HG03520 (cell line): ENCODE results near the gene PPIC.
A peak's percentile ranks its signal among the peaks of the same experiment; 100 is the strongest.
"Not testable (repeated sequence)": the region's sequence is repeated elsewhere in the genome, so short reads cannot be mapped to it uniquely, and the experiment has no call there.

Experiments
- ATAC-seq: cut with Tn5 transposase; IDR thresholded peaks from one replicate; pipeline ENCODE4 v1.9.1; 2021; ENCODE audit warnings: mild to moderate bottlenecking, moderate library complexity; ENCODE audit not compliant: unreplicated experiment

The PPIC gene

DNA sequence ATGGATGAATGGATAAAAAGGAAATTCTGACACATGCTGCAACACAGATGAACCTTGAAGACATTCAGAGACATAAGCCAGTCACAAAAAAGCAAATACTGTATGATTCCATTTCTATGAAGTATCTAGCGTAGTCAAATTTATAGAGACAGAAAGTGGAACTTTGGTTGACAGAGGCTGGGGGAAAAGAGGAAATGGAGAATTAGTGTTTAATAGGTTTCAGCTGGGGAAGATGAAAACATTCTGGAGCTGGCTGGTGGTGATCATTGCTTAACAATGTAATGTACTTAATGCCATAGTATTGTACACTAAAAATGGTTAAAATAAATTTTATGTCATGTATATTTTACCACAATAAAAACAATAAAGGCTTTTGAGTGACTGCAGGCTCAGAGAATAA is 24.2 kb downstream of the PPIC start:
- no peak for ATAC-seq

DNA sequence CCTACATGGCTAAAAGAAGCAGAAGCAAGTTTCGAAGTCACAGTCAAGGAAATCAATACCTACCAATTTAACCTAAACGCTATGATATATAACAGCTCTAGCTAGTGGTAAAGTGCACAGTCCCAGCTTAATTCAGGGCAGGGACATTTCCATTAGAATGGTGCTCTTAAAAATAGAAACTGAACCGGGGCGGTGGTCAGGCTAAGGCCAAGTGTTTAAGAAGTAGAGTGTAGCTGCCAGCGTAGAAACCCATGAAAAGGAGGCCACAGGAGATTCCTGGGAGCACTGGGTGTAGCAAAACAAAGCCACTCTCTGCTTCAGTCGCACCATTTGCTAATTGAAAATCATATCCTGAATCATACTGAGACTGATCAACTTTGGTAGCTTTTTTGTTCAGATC is 28.8 kb downstream of the PPIC start:
- no peak for ATAC-seq

DNA sequence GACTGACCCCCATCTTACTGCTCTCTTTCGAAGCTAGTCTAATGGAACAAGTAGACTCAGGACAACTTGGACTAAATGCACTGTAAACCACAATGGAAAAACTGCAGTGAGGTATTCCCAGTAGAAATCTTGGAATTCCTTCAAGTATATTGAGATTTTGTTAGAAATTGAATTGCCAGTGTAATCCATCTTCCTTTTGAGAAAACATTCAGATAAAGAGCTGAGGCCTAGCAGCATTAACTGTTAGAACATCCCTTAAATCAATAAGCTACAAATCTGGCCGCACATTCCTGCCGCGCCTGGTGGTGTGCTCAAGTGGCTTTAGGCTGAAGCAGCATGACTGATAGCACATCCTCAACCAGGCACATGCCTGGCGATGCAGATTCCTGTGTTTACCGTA is 29.3 kb downstream of the PPIC start:
- no peak for ATAC-seq

DNA sequence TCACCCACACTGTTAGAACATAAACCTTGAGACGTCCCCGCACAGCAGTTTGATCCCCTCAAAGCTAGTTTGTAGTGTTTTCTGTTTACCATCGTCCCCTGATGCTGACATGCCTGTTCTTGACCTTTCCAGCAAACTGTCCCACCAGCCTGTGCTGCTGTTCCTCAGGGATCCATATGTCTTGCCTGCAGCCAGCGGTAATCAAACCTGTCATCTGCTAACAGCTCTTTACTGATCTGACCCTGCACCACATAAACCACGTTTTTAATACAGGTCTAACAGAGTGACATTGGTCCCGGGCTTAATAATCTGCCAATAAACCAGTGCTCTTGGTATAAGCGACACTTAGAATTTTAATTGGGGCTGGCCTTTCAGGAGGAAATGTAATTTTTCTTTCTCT is 34.7 kb downstream of the PPIC start:
- ATAC-seq = no peak

DNA sequence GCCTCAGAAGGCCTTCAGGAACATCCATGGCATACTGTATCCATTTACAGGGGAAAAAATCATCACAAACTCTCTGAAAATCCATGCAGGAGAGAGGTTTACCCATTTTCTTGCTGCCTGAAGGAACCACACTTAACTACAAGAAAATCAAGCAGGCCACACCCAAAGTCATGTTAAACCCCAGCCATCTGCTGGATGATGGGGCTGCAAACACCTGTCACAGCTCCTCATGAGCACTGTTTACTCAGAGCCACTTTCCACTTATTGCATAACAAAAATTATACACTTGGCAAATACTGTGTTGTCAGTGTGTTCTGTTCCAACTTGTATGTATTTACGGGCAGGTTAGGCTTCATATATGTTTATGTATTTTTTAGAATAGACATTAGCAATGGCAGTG is 35.8 kb downstream of the PPIC start:
- ATAC-seq = no peak

DNA sequence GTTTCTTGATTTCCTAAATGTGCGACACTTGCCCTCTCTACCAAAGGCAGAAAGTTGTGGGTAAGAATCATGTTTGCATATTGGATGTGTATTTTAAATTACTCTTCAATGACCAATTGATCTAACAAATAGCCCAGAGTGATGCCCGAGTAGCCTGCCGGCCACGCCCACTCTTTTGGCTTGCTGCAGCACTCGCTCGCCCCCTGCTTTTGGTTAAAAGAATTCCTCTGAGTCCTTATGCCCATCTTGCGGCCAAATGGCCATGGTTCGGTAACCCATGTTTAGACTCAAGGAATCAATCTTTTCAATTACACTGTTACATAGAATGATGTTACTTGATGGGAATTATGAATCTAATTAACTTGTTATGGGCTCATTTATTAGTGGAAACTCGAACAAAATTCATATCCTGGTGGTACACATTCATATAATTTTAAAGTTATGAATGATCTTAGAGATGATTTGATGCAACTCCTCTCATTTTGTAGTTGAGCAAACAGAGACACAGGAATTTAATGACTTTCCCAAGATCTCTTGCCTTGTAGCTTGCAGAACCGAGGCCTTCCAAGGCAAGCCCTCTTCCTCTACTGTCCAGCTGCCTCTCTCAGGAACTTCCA is 36.5 kb downstream of the PPIC start:
- peak; percentile 92 for ATAC-seq

DNA sequence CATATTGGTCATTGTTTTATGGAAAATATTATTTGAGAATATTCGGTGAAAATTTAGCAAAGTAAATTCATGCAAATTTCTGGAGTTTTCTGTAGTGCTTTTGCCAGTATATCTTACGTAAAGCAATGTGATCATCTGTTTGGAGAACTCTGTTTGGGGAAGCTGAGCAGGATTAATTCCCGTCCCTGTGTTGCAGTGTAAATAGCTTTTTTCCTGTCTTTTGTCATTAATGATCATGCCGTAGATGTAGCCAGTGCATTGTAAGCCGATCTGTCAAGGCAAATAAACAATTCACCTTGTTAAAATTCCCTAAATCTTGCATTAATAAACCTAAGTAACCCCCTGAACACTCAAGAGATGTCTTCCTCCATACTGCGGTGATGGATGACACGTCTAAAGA is 39.2 kb downstream of the PPIC start:
- ATAC-seq = no peak

DNA sequence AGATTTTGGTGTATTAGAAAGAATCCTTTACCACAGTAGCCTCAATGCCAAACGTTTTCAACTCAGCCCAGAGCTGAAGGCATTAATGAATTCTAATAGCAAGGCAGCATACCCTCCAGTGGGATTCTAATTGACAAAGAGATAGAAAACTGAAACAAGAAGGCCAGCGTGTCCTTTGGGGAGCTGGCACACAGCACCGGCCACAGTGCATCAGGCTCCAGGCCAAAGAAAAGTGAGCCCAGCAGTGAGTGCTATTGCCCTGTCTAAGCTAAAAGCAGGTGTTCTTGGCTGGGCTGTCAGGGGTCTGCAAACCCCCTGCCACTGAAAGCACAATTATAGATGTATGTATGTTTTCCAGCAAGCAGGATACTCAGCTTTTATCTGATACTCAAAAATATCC is 40.4 kb downstream of the PPIC start:
- no peak for ATAC-seq

DNA sequence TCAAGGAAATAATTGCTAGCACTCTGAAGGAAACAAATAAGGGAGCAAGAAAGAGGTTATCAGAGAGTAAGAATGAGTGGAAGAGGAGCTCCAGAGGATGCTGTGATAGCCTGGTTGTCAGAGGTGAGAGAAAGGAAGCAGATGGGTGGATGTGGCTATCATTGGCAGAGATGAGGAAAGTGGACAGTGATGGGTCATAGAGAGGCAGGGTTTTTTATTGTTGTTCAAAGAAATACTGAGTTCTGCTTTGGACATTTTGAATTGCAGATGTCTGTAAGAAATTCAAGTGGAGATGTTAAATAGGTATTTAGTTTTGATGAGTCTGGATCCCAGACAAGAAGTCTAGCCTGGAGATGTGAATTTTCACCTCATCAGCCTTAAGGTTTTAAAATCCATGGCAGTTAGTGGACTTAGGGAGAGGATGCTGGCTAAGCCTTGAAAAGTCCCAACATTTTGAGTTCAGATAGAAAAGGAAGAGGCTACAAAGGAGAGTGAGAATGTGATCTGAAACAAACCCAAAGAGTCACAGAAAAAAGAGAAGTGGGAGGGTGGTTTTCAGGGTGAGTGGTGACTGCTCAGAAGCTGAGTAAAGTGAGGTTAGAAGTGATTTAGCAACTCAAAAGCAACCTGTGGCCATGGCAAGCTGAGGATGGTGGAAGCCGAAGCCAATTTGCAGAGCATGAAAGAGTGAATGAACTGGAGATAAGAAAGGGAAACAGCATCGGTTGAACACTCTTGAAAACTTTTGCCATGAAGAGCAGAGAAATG is 50.4 kb downstream of the PPIC start:
- peak; percentile 94 for ATAC-seq

DNA sequence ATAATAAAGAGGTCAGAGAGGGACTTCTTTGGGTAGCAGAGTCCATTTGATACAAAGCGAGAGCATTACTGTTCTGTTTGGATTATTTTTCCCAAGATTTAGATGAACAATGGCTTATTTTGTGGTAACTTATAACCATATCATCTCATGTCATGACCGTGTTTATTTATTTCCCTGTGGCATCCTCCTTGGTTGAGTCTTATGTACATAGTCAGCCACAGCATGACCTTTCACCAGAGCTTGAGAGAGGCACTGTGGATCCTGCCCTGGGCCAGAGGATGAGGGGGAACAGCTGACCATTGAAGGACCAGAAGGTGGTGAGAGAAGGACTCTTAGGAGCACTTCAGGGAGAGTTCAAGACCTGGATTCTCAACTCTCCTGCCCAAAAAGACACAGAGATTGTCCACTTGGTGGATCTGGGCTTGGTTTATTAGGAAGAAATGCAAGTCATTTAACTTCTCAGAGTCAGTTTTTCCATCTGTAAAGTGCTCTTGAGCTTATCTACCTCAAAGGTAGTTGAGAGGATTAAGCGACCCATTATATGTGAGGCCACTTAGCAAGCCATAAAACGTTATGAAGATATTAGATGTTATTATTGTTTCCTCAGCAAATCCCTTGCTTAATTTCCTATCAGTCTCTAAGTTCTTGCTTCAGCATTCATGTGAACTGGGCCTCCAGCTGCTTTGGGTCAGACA is 51.4 kb downstream of the PPIC start:
- no peak for ATAC-seq

DNA sequence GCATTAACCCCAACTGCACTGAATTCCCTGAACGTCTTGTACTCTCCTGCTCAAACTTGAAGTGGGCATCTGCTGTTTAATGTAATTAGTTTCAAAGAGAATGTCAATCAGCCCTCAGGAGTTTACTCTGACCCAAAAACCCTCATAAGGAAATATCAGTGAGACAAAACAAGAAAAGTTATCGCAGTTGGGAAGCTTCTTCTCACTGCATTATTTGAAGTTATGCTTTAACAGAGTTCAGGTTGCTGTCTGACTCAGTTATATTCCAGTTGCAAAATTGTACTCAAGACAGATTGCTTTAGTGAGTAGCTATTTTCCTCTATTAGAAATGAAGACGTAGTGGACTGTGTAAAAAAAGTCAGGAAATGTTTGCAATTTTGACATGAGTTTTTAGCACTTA is 52.1 kb downstream of the PPIC start:
- ATAC-seq = no peak

DNA sequence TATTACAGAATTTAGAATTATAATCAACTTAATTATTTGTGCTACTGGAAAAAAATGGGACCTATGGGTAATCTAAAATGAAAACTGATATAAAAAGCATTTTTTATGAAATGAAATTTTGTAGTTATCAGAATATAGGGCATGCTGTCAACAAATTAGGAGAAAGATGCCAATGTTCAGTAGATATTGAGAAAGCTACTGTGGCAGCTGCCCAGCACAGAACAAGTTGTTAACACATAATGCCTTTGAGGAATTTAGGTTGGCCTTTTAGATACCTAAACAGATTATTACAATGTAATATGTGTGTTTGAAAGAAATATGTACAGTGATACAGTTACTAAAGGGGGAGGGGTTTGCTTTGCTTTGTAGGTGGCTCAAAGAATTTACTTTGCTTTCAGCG is 54.1 kb downstream of the PPIC start:
- no peak for ATAC-seq

DNA sequence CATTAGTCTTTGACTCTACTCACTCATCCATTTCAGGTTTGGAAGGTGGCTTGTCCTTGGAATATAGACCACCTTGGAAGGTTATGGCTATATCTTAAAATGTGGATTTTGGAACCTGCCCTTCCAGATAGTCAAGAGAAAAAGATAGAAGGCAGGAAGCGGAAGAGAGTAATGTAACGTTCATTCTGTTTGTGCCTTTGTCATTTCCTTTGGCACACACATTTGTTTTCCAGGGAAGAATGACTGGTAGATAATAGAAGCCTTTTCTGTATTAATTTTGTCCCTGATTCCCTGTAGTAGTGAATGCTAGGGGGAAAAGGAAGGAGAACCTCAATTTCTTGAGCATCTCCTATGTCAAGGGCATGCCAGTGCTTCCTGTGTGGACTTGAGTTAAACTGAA is 54.7 kb downstream of the PPIC start:
- no peak for ATAC-seq

DNA sequence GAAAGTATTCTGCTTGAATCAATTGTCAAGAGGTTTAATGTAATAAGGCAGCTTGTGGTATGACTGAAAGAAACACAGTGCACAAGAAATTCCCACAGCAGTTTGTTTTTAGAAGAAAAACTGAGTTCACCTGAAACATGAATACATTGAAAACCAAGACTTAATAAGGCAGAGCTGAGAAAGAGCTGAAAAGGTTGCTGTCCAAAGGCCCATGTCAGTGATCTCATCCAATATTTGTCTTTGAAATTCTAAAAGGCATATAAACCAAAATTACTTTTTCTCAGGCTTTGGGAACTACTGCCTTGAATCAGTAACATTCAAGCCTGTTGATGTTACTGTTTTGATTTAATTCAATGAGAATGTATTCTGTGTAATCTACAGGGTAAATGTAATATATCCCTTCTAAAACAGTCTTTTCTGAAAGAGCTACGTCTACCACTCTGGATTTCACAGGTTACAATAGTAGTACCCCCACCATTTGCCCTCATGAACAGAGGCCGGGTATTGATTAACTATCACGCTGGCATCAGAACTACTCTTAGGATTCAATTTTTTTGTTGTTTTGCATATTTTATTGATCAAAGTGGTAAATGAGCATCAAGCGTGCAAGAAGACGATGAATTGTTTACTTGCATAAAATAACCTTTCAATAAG is 57.8 kb downstream of the PPIC start:
- no peak for ATAC-seq

DNA sequence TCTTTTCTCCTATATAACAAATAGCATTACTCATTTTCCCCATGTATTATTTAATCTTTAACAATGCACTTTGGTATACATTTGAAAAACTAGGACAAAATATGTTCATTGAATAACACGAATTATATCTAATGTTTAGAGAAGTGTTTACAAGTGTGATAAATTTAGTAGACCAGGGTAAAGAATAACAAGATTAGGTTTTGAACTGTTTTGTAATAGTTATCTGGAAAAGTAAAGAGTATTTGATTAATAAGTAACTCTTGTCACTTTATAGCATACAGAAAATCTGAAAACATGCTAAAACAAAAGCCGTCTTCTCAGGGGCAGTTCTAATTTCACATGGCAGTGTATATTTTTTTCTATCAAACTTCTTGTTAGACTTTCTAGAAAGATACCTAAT is 58.5 kb downstream of the PPIC start:
- ATAC-seq = no peak

DNA sequence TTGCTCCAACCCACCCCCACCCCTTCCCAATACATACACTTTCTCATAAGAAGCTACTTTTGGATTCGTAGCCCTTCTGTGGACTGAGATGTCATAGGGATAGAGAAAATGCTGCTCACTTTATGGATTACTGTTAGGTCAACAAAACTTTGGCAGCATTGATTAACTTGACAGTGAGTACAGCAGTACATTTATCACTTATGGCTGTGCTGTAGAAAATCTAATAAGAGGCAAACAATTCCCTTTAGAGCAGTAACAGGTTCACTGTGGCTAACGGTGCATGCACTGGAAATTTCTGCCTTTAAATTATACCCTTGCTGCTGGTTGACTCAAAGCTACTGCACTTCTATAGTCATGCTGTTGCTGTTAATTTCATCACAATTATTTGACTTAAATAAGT is 59.2 kb downstream of the PPIC start:
- no peak for ATAC-seq

DNA sequence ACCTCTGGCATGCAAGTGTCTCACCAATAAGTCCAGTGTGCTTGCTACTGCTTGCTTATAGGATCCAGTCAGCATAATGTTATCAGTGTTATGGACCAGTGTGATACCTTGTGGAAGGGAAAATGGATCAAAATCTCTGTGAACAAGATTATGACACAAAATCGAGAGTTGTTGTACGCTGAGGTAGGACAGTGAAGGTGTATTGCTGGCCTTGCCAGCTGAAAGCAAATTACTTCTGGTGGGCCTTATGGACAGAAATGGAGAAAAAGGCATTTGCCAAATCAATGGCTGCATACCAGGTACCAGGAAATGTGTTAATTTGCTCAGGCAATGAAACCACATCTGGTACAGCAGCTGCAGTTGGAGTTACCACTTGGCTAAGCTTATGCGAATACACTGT is 62.3 kb downstream of the PPIC start:
- ATAC-seq = not testable (repeated sequence)

DNA sequence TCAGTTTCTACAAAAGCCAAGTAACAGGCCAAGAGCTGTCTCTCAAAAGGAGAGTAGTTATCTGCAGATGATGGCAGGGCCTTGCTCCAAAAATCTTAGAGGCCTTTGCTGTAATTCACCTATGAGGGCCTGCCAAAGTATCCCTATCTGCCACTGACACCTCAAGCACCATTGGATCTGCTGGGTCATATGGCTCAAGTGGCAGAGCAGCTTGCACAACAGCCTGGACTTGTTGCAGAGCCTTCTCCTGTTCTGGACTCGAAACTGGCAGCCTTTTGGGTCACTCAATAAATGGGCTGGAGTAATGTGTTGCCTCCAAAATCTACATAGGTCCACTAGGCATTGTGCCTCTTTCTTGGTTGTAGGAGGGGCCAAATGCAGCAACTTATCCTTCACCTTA is 62.8 kb downstream of the PPIC start:
- not testable (repeated sequence) for ATAC-seq
